Lower leg skin (tissue), 4 donors: ENCODE measurements around the gene TCF7L2. TPM values are rescaled to one million over a fixed set of nuclear protein-coding genes. Genes with fewer than 3 reads are reported as not detected.
A peak's percentile ranks its signal among the peaks of the same experiment; 100 is the strongest.

Experiments
- DNase-seq, 2 donors: peaks; one replicate each; pipeline ENCODE4 v3.0.0-alpha.2; 2019; ENCODE audit warnings: low spot score in 2 of 2
- H3K4me3 ChIP-seq: fragments of 200-600 bp; sonication (generic); 2 replicates; pipeline ENCODE4 v1.5.1; 2017; ENCODE audit warnings: mild to moderate bottlenecking, low read depth; ENCODE audit not compliant: poor library complexity, severe bottlenecking
- CTCF ChIP-seq, 3 donors: fragments of 450-650 bp; IDR thresholded peaks; one replicate each; pipeline ENCODE4 v1.5.1; 2016; ENCODE audit warnings: antibody characterized with exemption in 3 of 3, mild to moderate bottlenecking in 3 of 3, moderate library complexity in 2 of 3
- POLR2A ChIP-seq, 2 donors: fragments of 450-650 bp; IDR thresholded peaks; one replicate each; pipeline ENCODE4 v1.6.1; 2016 to 2017; ENCODE audit warnings: antibody characterized with exemption in 2 of 2, mild to moderate bottlenecking in 1 of 2, moderate library complexity in 1 of 2
- WGBS, 2 donors: methylation state at CpG; one replicate each; pipeline ENCODE4 v1.1.5; 2018; 5-methylcytosine and 5-hydroxymethylcytosine counted together
- intact Hi-C: fragments of 100-400 bp; cut with DNase I; formaldehyde crosslinking; loops from one replicate; pipeline ENCODE4 v1.15.0; 2023; ENCODE audit warnings: low total_unique reads
- total RNA-seq, 4 donors: library from RNA; depleted of rRNA; stranded (reverse); fragments of >200 nt; gene quantifications; one replicate each; pipeline ENCODE4 v1.1.0, GENCODE V29; 2016

The TCF7L2 gene
- total RNA-seq, 4 donors from 2014 or later: 5.6 to 23.1 (median 16.2) TPM

- TF ChIP-seq POLR2A (IDR thresholded peaks at IDR 0.05): no peak
- TF ChIP-seq CTCF (IDR thresholded peaks at IDR 0.05): no peak
- intact Hi-C loops: no loop called here
- no peak overlapping the region for H3K4me3 ChIP-seq
- DNase-seq: no peak
- WGBS, 2 donors: 78 to 87% methylated on average over 6 of the region's 6 CpGs
Measured at GRCh38 chr10:113125612-113126011, 175.6 kb downstream of the TCF7L2 start.

- peak in 1 of 2 donors; percentile 91 for DNase-seq
- 6 to 9% methylated on average over 45 to 53 of the region's 53 CpGs for WGBS, 2 donors
- TF ChIP-seq CTCF (IDR thresholded peaks at IDR 0.05): no peak
- TF ChIP-seq POLR2A (IDR thresholded peaks at IDR 0.05): no peak
- no peak overlapping the region for H3K4me3 ChIP-seq
- intact Hi-C loops: no loop called here
Measured at GRCh38 chr10:113126229-113127201, 176.5 kb downstream of the TCF7L2 start.

- intact Hi-C loops: no loop called here
- no peak overlapping the region for H3K4me3 ChIP-seq
- DNase-seq: no peak
- WGBS, 2 donors: 60 to 67% methylated on average over 11 of the region's 11 CpGs
- no peak for TF ChIP-seq POLR2A (IDR thresholded peaks at IDR 0.05)
- no peak for TF ChIP-seq CTCF (IDR thresholded peaks at IDR 0.05)
Measured at GRCh38 chr10:113127261-113127900, 177.3 kb downstream of the TCF7L2 start.

GRCh38 chr10:113127901-113128283 lies 177.8 kb downstream of the TCF7L2 start:
- intact Hi-C loops: no loop called here
- H3K4me3 ChIP-seq: no peak overlapping the region
- no peak for DNase-seq
- 71 to 76% methylated on average over 6 of the region's 6 CpGs for WGBS, 2 donors
- TF ChIP-seq CTCF (IDR thresholded peaks at IDR 0.05) (no peak), POLR2A (IDR thresholded peaks at IDR 0.05) (no peak)

- TF ChIP-seq CTCF (IDR thresholded peaks at IDR 0.05): no peak
- no peak for TF ChIP-seq POLR2A (IDR thresholded peaks at IDR 0.05)
- intact Hi-C loops: no loop called here
- WGBS, 2 donors: 61 to 69% methylated on average over 11 of the region's 11 CpGs
- DNase-seq: no peak
- no peak overlapping the region for H3K4me3 ChIP-seq
Measured at GRCh38 chr10:113128450-113129070, 178.5 kb downstream of the TCF7L2 start.
